GM19397 (cell line): ENCODE results near the gene GABRG3.

Experiments used
- ATAC-seq: cut with Tn5 transposase; IDR thresholded peaks from one replicate; pipeline ENCODE4 v1.9.1; 2021; ENCODE audit warnings: mild to moderate bottlenecking, moderate library complexity; ENCODE audit not compliant: unreplicated experiment

The GABRG3 gene

DNA sequence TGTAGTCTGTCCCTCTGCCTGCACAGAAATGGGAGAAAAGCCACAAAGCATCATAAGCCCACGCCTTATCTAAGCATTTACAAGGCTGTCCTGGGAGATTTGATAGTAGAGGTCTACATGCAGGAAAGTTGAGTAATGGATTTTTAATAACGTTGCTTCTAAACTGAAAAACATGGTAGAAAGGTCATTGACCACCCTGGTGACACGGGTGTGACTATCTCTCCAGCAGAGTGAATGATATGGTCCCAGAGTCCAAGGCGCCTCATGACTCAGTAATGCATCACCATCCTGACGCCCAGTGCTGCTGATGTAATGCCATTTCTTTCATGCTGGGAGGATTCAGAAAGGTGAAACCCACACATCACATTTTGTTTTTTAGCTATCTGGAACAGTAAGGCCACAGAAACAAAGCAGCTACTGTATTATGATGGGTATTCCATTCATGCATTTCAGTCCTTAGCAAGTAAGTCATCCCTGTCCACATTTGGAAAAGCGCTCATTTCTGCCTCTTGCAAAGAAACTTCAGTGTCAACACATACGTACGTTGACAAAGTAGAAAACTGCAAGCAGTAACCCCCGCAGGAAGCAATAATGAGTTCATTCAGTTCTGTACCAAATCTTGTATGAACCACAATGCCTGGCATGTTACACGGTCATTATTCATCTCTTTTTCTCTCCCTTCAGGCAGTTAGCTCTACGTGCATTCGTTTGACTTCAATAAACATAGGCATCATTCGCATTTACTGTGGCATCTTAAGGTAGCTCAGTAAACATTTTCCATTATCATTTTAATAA, 483.5 kb downstream of the GABRG3 start:
- ATAC-seq = no peak

DNA sequence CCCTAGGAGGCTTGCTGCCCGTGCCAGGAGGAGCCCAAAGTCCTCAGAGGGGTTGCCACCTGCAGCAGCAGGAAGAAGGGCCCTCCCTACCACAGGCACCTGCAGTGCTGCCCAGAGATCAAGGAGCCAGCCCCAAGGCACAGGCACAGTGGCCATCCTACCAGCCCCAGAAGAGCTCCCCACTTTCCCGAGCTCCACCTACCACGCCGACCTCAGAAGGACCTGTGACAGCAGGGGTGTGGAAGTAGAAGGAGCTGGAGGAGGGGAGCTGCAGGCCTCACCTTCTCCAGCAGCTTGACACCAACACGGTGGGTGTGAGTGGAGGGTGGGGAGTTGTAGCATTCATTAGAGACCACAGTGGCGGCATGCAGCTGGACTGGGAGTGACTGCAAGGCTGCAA, 485.8 kb downstream of the GABRG3 start:
- no peak for ATAC-seq

DNA sequence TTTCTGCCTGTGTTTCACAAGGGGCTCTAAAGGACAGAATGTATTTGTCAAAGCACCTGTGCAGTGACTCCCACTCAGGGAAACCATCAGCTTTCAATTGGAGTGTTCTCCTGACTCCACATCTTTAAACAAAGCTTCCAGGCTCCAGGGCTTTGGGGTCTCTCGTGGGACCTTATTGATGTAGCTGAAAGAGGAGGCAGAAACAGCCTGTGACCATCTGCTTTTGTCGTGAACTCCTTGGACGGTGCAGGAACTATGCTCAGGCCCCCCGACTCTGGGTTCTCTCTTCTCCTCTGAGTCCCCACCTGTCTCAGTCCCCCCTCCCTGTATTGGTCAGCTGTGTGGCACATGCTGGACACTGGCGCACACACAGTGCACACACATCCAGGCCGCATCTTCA, 486.8 kb downstream of the GABRG3 start:
- no peak for ATAC-seq

DNA sequence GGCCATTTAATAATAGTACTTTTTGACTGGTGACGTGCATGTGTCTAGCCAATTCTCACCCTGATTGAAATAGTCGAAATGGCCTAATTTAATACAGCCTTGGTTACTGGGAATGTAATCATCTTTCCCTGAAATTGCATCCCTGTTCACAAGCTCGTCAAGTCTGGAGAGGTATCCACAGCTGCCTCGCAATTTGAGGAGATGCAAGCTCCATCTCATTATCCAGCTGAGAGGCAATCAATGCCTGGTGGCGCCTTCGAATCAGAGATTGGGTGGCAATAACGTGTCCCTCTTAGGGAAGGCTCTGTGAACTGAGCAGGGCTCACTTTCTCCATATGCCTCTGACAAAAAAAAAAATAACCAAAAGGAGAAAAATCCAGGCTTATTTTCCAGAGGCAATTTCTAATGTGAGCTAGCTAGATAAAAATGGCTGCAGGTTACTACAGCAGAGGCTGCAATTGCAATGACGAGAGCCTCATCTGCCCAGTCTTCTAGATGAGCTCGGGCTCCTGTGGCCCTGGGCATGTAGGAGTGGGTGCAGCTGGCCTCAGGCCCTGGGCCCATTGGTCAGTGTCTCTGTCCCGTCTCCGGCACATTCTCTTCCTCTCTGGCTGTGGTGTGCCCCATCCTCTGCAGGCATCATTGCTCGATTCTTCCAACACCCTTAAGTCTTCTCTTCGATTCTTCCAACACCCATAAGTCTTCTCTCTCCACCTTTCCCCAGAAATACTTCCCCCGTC, 487.5 kb downstream of the GABRG3 start:
- no peak for ATAC-seq

DNA sequence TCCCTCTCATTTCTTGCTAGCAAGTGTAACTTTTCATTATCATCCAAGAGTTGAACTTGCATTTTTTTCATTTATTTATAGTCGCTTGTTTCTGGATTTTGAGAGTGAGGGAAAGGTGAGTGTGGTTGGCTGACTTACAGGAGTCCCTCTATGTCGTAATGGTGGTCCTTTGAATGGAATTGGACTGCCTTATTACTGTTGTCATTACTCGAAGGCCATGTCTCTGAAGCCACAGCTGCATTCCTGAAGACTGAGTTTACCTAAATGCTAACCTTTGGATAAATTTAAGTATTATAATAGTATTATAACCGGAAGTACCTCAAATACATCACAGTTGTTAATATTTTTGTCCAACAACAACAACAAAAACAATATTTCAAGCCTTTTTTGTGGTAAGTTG, 488.9 kb downstream of the GABRG3 start:
- ATAC-seq = no peak

DNA sequence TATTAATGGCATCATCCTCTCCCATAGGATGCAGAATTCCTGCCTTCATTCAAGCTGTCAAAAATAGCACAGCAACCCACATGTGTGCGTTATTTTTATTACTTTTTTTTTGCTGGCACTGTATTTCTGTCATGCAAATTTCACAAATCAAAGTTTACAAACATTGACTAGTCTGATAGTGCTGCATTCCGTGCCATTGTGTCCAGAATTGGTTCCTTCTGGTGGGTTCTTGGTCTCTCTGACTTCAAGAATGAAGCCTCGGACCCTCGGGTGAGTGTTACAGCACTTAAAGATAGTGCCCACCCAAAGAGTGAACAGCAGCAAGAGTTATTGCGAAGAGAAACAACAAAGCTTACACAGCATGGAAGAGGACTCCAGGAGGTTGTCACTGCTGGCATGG, 490.2 kb downstream of the GABRG3 start:
- no peak for ATAC-seq

DNA sequence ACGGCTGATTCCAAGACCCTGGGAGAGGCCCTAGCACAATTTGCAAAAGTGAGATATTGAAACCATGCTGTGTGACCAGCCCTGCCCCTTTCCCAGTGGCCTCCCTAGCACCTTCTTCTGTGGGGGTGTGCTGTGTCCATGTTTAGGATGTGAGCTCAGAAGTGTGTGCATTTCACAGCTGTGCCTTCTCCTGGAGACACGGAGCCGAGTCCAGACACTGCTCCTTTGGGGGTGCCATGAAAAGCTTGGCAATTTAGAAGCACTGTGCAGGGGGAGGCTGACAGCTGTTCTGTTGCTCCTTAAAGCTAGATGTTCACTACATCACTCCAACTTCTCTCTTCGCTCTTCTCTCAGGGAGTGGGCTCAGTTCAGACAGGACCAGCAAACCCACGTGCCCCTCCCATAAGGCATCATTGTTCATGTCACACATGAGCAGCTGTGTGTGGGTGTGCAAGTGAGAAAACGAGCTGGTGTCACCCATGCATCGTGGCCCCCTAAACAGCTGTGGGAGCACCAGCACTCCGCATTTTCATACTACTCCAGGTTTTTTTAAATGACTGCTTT, 492.6 kb downstream of the GABRG3 start:
- no peak for ATAC-seq

DNA sequence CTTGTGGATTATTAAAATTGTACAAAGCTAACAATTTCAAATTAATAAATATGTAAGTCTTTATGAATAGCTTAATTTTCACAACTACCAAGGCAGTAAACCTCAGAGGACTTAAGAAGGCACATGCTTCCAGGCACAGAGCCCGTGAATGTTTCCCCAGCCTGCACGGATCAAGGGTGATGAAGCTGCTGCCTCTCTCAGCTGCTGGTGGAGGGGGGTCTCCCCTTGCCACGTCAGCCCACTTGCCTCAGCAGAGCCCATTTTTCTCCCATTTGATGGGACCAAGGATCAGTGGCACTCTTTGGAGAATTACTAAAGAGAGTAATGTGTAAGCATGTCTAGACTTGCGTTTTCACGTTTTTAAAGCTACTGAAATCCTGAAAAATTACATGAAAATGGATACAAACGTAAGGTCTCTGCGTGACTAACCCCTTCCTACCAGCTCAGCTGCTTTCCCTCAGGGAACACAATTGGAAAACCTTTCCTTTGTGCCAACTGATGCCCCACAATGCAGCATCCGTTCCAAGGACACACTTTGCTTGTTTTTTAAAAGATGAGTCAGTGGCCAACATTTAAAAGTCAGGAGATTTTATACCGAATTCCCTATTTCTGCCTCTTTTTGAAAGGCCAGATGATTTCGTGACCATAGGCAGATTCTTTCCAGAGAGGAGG, 494.1 kb downstream of the GABRG3 start:
- ATAC-seq = no peak

DNA sequence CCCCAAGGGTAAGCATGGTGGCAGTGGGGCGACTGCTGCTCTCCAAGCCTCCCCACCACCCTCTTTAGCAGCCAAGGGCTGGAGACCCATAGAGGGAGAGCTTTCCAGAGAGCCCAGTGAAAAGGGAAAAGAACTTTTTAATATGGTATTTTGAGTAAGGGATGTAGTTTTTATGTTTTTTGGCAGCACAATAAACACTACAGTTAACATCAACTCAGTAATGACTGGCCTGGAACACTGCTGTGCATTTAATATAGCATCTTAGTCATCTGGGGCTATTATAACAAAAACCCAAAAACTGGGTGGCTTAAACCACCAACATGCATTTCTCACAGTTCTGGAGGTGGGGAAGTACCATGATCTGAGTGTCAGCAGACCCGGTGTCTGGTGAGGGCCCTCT, 495.8 kb downstream of the GABRG3 start:
- no peak for ATAC-seq

DNA sequence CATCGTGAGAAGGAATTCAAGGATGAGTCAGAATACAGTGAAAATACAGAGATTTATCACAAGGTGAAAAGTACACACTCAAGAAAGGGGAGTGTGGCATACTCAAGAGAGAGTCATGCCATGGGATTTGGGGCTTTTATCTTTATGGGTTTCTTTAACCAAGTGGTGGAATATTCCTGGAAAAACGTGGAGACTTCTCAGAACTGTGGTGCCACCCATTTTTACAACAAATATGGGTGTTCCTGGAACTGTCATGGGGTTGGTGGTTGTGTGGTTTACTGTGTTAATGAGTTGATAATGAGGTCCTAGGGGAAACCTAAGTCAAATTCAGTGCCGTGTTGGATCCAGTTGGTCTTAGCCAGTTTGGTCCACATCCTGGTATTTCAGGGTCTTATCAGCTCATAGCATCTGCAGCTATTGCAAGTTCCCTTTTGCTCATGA, 497.2 kb downstream of the GABRG3 start:
- no peak for ATAC-seq

DNA sequence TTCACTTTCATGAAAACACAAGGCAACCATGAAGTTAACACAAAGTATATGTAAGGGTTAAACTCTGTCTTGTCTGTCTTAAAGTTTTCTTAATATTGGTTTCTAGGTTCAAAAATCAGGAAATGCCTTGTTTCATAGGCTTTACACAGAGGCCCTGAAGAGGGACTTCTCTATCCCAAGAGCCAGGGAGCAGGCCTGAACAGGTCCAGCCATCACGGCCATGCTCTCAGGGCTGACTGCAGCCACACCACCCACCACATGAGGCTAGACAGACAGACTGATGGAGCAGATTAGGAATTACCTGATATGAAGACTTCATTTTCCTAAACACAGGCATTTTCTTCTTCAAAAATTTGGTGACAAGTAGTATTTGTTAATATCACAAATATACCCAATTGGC, 502.9 kb downstream of the GABRG3 start:
- ATAC-seq = no peak

DNA sequence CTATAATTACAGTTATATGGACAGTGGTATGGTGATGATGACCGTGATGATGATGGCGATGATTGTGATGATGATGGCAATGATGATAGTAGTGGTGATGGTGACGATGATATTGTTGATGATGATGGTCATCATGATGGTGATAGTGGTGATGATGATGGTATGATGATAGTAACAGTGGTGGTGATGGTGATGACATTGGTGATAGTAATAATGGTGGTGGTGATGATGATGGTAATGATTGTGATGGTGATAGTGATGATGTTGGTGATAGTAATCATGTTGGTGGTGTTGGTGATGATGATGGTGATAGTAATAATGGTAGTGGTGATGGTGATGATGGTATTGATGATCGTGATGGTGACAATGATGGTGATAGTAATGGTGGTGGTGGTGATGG, 504.4 kb downstream of the GABRG3 start:
- ATAC-seq = no peak

DNA sequence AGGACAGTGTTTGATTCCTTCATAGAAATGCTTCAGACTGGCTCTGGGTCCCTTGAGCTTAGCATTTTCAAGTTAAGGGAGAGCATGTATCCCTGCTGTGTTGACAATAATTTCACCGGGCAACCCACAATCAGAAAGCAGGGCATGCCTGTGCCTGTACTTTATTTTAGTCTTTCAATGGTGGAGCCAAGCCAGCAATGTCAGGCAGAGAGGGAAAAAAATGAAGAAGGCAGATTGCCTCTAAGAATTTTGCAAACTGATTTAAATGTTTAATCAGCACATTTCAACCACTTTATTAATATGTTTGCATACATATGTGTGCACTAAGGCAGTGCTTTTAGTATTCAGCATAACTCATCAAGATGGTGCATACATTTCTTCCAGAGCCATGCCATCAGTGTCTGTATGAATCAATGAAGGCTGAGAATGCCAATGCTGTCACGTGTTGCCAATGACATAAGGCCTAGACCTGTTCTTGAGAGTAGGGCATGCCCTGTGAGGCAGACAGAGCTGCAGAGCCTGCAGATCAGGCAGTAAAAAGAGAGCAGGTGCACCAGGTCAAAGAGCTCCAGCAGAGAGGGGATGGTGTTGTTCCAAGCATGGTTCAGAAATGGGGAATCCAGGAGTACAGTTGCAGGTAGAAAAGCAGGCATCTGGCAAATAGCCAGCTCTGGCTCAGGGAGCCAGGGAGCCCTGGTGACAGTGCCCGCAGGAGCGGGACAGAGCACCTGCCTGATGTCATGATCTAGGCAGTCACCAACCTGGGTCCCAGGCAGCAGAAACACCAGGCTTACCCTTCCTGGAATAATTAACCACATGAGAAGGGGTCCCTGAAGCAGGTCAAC, 508.5 kb downstream of the GABRG3 start:
- ATAC-seq = no peak

DNA sequence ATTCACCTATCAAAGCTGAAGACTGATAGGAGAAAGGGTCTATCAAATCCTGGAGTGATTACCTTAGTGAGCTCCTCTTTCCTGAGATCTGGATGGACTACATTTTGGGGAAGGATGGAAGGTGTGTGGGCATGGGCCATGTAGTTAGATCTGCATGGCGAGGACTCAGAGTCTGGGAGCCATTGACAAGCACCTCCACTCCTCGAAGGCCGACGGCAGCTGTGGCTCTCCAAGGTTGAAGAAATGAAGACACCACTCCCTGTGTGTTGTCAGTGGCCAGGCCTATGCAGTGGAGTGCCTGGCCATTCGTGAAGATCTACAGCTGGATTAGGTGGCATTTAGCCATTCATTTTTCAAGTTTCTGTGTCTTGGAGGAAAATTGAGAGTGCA, 509.2 kb downstream of the GABRG3 start:
- ATAC-seq = no peak

DNA sequence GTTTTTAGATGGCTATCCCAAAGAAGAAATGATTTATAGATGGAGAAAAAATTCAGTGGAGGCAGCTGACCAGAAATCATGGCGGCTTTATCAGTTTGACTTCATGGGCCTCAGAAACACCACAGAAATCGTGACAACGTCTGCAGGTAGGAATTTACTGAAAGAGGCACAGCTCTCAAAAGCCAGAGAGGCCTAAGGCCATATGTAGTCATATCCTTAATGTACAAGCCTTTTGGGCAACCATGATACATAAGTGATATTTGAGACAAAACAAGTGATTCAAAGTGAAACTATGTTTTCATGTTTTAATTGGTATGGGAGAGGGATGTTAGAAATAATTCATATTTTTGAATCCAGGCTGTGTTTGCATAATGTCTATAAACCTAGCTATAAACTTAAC, 509.7 kb downstream of the GABRG3 start:
- no peak for ATAC-seq

DNA sequence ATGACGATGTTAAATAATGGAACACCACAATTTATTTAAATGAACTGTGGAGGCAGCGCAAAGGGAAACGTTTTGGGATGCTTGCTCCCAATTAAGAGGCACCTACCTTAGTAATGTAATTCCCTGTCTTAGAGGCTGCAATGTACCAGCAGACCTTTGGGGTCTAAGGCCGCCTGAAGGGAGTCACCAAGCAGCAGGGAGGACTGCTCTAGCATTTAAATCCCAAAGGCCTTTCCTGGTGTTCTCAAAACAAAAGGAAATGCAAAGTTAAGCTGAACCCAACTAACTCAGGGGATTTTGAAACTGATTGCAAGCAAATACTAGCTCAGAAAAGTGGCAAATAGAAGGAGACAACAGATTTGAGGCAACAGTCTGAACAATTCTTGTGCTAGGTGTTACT, 510.8 kb downstream of the GABRG3 start:
- no peak for ATAC-seq

DNA sequence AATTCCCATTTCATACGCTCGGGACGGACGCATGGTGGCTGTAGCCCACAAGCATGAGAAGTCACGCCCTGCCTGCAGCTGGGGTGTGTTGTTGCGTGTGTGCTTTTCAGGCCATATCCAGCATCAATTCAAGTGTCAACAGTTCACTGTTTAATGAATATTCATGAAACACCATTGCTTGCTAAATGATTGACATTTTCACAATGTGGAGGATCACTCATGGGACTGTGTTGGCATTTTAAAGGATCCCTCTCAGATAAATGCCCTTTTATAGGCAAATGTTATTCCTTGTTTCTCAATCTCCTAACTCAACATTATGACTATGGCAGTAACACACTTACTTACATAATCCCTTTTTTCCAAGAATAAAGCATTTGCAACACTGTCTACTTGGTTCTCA, 511.3 kb downstream of the GABRG3 start:
- no peak for ATAC-seq

DNA sequence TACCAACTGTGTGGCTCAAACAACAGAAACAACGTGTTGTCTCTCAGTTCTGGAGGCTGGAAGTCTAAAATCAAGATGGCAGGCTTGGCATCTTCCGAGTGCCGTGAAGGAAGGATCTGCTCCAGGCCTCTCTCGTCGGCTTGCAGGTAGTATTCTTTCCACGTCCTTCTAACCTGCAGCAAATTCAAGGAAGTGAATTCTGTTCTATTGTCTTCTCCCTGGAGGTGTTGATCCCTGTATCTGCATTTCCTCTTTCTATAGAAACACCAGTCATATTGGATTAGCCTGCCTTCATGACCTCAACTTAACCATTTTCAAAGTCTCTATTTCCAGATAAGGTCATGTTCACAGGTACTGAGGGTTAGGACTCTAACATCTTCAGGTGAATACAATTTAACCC, 512.1 kb downstream of the GABRG3 start:
- ATAC-seq = no peak

DNA sequence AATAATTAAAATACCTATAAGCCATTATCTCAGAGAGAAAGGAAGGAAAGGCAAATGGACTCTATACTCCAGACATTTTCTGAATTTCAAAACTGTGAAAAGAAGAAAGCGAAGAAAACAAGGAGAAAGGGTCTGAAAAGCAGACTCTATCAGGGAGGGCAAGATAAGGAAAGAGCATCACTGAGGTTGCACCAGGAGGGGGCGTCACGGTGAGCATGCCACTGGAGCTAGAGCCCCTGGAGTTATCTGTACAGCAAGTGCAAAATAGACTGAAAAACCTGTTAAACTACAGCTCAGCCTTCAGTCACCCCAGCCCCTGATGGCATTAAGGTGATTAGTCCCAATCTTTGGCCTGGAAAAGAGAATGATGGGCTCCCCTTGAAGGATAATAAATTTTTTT, 514.3 kb downstream of the GABRG3 start:
- no peak for ATAC-seq

DNA sequence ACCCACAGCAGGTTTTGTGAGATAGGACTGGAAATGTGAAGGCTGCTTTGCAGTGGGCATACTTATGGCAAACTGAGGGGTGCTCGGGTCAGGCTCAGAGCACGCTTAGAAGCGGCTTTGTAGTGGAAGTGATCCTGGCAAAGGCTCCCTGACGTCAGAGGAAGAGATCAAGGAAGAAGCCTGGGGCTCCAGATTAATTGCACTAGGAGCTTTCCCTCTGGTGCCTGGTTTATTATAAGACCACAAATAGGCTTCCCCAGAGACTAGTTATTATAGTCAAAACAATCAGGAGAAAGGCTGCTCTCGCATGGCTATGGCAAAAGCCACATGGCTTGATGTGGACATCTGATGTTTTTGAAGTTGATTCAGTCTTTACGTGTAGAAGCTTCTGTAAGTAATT, 515.1 kb downstream of the GABRG3 start:
- ATAC-seq = no peak
